GM10847 (cell line): ENCODE results near the gene ARL6IP4.

Experiments used
- POLR2A ChIP-seq: IDR thresholded peaks from 2 replicates; pipeline ENCODE4 v1.6.1; 2011; ENCODE audit not compliant: insufficient read length; ENCODE audit errors: extremely low read depth

ARL6IP4 gene

DNA sequence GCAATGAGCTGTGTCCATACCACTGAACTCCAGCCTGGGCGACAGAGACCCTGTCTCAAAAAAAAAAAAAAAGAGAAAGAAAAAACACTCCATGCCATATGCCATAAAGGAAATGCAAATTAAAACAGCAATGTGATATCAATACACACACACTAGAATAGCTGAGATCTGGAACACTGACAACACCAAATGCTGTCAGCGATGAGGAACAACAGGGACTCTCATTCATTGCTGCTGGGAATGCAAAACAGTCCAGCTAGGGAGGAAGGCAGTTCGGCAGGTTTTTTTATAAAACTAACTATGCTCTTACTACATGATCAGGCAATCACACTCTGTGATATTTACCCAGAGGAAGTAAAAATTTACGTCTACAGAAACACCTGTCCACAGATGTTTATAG is 10.8 kb upstream of the ARL6IP4 start:
- no peak for TF ChIP-seq POLR2A

DNA sequence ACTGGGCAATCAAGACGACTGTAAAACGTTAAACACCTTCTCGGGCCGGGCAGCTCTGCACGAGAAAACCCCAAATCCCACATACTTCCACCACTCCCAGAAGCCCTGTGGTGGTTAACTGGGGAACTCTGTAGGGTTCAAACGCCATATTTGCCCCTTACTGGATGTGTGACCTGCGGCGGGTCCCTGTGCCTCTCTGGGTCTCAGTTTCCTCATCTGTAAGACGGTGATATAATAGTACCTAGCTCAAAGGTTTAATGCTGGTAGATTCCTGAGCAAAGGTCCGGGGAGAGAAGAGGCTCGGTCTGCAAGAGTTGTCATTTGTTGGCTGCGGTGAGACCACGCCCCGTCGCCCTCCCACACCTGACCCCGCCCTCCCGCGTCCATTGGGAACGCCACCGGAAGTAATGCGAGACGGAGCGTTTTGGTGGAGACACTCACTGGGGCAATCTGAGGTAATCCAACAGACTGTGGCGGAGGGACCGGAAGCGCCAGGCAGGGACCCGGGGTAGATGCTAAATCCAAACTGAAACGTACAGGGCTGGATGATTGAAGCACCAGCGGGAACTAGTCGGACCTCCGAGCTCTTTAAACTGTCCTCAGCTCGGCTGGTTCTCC is 6.1 kb upstream of the ARL6IP4 start:
- TF ChIP-seq POLR2A, result peak; percentile 30

DNA sequence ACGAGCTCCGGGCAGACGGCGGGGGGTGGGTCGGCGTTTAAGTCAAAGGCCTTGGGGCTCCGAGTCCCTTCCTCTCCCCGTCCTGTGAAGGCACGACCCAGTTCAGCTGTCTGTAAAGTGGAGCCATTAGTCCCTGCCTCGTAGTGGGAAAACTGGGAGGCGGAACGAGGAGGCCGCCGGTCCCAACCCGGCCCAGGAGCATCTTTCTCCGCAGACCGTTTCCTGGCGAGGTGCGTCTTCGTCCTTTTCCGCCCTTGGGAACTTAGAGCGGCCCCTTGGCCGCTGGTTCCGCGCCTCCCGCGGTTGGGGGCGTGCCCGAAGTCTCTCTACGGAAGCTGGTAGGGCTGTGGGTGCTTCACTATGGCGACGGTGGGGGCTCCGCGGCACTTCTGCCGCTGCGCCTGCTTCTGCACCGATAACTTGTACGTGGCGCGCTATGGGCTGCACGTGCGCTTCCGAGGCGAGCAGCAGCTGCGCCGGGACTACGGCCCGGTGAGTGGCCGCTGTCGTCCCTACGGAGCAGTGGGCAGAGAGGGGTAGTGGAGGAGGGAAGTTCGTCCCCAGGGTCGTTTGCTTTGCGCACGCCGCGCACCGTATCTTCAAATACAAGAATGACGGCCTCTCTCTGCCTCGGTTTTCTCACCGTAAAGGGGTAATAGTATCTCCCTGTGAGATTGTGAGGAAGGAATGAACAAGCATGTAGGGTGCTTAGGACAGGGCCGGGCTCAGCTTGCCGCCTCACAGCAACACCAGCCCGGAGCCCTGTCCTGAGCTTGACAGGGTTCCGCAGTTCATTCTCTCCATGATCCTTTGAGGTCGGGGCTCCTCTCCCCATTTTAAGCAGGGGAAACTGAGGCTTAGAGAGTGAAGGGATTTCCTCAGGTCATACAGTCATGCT is 5.3 kb upstream of the ARL6IP4 start, which contains the start of gene OGFOD2:
TSS of gene OGFOD2 (plus strand) at position 353 of the 898 bp plus-strand sequence. CDS start at position 361, 8 bp downstream.
- peak; percentile 39 for TF ChIP-seq POLR2A

DNA sequence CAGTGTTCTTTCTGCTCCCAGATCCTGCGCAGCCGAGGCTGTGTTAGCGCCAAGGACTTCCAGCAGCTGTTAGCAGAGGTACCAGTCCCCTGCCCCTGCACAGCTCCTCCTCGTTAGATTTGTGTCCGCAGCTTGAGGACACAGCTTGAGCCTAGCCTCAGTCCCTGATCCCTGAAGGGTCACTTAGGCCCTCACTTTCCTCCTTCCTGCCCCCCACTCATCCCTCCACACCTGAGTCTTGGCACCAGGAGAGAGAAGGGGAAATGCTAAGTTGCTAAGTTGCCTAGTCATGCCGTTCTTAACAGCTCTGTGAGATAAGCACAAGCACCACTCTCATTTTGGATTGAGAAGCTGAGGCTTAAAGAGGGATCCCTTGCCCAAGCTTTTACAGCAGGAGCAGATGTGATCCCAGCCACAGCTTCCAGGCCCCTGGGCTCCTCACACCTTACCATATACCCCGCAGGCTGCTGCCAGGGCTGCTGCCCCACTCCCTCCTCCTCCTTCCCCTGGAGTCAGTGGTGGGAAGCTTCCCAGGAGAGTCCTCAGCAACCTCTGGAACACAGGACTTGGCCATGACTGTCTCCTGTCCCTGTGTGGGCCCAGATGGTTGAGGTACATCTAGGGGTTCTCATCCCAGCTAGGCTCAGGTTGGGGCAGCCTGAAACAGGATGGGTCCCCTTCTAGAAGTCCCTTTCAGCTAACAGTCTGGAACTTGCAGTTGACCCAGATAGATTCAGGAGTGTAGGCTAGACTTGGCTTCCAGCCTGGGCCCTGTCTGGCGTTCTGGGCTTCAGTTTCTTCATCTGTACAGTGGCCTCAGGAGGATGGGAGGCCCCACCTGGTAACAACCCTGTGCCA is 4.5 kb upstream of the ARL6IP4 start:
- no peak for TF ChIP-seq POLR2A

DNA sequence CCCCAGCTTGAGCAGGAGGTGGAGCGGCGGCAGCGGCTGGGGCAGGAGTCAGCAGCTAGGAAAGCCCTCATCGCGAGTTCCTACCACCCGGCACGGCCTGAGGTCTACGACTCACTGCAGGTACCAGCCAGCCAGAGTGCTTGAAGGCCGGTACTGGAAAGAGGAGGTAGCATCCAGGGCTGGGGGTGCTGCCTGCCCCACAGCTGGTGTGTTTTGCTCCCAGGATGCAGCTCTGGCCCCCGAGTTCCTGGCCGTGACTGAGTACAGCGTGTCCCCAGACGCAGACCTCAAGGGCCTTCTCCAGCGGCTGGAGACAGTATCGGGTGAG is 3.9 kb upstream of the ARL6IP4 start:
- no peak for TF ChIP-seq POLR2A

DNA sequence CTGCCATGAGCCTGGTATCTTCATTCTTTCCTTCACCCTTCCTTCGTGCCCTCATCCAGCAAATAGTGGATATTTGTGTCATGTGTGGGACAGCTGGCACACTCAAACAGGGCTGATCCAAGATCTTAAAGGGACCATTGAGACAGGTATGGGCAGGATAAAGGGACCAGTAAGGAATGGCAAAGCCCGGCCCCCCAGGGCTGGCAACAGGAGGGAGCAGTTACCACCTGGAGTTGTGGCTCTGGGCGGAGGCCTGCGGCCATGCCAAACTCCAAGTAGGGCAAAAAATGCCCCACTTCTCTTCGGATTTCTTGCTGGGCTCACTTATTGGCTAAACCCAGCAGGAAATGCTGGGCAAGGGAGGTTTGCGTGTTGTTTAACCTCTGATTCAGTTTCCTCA is 3.3 kb upstream of the ARL6IP4 start:
- TF ChIP-seq POLR2A, result no peak

DNA sequence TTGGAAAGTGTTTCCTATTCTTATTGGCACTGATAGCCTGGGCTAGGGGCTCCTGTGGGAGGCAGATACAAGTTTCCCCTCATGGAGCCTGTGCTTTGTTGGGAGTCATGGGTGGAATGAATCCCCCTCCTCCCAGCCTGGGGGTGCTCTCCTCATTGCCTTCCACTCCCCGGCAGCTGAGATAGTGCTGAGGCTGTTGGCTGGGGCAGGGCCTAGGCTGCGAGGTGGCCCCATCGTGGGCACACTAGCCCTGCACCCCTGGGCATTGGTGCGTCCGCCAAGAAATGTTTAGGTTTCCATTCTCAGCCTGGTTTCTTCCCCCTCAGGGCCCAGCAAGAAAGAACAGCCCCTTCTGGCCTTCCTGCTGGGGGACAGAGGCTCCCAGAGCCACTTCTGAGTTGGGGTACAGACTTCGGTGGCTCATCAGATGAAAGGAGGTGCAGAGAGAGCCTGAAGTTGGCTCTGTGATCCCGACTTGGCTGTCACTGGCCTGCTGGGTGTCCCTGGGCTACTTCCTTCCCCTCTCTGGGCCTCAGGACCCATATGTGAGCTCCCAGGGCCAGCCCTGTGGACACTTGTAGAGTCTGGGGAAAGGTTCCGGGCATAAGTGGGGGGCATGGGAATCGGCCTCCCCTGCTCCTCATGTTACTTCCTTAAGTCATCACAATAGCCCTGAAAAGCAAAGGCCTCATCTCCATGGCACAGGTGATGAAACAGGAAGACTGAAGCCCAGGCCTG is 2.7 kb upstream of the ARL6IP4 start:
- no peak for TF ChIP-seq POLR2A

DNA sequence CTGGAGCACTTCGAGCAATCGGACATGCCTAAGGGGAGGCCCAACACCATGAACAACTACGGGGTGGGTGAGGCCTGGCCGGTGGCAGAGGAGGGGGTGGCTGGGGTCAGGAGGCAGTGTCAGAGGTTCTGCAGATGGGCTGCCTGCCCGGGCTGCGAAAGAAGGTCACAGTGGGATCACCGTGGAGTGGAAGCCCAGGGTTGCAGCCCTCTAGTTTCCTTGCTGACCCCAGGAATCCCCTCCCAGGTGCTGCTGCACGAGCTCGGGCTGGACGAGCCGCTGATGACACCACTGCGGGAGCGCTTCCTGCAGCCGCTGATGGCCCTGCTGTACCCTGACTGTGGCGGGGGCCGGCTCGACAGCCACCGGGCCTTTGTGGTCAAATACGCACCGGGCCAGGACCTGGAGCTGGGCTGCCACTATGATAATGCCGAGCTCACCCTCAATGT is 1.9 kb upstream of the ARL6IP4 start:
- TF ChIP-seq POLR2A, result no peak

DNA sequence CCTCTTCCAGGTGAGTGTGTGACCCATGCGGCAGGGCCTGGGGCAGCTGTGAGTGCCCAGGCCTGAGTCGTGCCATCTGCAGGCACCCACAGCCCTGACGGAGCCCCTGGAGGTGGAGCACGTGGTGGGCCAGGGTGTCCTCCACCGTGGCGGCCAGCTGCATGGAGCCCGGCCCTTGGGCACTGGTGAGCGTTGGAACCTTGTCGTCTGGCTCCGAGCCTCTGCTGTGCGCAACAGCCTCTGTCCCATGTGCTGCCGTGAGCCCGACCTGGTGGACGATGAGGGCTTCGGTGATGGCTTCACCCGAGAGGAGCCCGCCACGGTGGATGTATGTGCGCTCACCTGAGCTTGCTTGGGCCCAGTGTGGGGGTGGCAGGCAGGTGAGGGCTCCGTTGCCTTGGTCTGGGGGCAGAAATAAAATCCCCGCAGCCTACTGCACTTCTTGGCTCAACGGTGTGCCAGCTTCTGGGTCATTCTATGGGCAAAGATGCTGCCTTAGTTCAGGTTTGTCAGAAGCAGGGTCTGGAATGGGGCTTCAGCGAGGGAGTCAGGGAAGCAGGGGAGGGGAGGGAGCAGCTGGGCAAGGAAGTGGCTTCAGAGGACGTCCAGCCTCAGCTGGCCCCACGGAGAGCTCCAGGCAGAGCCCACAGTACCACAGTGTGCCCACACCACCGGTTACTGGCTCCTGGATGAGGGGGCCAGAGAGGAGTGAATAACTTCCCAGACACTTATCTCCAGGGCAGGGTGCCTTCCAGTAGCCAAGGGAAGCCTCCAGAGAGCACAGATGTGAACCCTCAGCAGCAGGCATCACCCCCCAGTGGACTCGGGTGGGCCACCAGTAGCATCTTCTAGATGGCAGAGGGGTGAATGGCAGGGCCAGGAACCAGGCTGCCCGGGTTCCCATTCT is 1.2 kb upstream of the ARL6IP4 start:
- no peak for TF ChIP-seq POLR2A

DNA sequence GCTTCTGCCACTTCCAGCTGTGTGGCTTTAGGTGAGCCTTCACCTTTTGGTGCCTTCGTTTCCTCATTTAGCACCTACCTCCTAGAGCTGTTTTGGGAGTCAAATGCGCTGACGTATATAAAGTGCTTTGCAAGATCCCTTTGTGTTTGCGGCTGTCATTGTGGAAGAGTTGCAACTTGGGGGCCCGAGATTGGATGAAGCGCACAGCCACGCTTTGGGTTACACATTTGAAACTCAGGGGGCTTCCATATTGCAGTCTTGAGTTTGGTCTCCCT is 636 bp upstream of the ARL6IP4 start:
- no peak for TF ChIP-seq POLR2A

DNA sequence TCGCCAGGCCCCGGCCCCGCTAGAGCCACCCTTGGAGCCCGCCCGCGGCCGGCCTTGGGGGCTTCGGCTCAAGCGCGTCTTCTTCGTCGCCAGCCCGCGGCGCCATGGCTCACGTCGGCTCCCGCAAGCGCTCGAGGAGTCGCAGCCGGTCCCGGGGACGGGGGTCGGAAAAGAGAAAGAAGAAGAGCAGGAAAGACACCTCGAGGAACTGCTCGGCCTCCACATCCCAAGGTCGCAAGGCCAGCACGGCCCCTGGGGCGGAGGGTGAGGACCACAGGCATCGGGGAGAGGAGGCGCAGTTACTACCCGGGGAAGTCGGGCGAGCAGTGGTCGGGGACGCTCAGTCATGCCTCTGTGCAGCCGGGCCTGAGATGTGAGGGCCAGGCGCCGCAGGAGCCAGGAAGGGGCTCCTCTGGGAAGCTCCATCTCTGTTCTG is 573 bp downstream of the ARL6IP4 start:
- TF ChIP-seq POLR2A, result no peak

DNA sequence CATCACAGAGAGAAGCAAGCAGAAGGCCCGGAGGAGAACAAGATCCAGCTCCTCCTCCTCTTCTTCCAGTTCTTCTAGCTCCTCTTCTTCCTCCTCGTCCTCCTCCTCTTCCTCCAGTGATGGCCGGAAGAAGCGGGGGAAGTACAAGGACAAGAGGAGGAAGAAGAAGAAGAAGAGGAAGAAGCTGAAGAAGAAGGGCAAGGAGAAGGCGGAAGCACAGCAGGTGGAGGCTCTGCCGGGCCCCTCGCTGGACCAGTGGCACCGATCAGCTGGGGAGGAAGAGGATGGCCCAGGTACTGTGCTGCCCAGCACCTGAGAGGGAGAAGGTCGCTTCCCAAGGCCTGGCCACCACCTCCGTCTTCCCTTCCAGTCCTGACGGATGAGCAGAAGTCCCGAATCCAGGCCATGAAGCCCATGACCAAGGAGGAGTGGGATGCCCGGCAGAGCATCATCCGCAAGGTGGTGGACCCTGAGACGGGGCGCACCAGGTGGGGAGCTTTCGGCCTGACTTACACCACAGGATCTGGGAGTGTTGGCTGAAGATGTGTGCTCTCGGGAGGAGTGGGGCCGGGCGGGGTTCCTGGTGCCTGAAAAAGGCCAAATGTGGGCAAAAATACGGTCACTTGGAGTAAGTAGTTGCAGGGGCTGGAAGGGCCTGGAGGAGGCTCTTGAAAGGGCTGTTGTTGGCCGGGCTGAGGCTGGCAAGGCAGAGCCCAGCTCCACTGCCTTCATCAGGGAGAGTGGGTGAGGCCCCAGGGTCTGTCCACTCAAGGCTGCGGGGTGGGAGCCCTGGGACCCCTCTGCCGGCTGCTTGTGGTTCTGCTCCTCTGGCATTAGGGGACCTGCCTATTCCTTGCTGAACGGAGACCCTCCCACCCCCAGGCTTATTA is 1.4 kb downstream of the ARL6IP4 start:
- TF ChIP-seq POLR2A, result no peak

DNA sequence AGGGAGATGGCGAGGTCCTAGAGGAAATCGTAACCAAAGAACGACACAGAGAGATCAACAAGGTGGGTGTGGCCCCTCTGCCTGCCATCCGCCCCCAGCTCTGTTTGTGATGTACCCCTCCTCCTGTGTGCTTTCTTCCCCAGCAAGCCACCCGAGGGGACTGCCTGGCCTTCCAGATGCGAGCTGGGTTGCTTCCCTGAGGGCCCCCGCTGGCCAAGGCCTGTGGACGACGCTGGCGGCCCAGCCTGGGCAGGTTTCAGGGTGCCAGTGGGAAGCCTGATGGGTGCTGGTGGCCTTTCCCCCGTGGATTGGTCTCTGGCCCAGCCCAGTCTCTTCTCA is 2.0 kb downstream of the ARL6IP4 start:
- no peak for TF ChIP-seq POLR2A

DNA sequence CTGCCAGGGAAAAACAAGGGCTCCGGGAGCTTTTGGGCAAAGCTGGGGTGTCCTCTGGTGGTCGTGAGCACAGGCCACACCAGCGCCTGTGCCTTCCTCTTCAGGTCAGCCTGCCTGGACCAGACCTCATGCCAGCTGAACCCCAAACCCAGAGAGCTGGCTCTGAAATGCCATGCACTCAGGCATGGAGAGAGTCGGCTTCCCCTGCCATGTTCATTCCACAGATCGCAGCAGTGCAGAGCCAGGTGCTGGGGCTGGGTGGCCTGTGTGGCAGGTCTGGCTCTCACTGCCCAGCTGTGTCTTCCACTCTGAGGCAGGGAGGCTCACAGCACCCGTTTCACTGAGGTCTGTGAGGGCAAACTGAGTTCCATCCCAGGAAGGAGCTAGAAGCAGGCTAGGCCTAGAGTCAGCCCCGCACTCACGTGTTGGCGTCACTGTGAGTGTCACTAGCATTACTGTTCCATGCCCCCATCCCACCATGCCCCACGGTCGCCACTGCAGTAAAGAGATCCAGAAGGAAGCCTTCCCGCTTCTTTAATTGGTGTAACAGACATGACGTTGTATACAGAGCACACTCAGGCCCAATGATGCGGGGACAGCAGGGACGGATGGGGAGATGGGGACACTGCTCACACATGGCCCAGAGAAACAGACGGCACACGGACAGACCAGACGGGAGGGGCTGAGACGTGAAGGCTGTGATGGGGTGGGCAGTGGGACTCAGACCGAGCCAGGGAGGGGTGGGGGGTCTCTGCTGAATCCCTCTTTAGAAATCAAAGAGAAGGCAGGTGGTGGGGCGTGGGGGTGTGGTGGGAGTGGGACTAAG is 2.7 kb downstream of the ARL6IP4 start:
- TF ChIP-seq POLR2A, result no peak
